Mucosa of stomach (tissue), 1 donor: ENCODE data around the gene CBLIF.
"Not testable (repeated sequence)": the region's sequence is repeated elsewhere in the genome, so short reads cannot be mapped to it uniquely, and the experiment has no call there.

ENCODE experiments used
- H3K27me3 ChIP-seq: one replicate; pipeline ENCODE4 v1.7.0; 2013; ENCODE audit warnings: mild to moderate bottlenecking, low read length; ENCODE audit not compliant: control insufficient read depth, insufficient read depth
- H3K36me3 ChIP-seq: one replicate; pipeline ENCODE4 v1.7.0; 2013; ENCODE audit warnings: low read length; ENCODE audit not compliant: control insufficient read depth, insufficient read depth
- H3K4me1 ChIP-seq: one replicate; pipeline ENCODE4 v1.7.0; 2013; ENCODE audit warnings: mild to moderate bottlenecking, low read length; ENCODE audit not compliant: control insufficient read depth, insufficient read depth
- H3K4me3 ChIP-seq: one replicate; pipeline ENCODE4 v1.7.0; 2013; ENCODE audit warnings: low read length
- H3K9ac ChIP-seq: one replicate; pipeline ENCODE4 v1.7.0; 2013; ENCODE audit warnings: mild to moderate bottlenecking, low read length, moderate library complexity
- H3K9me3 ChIP-seq: one replicate; pipeline ENCODE4 v1.7.0; 2013; ENCODE audit warnings: mild to moderate bottlenecking, low read length, moderate library complexity; ENCODE audit not compliant: control insufficient read depth
- donor health status: Pancreatic carcinoma.

The CBLIF gene

DNA sequence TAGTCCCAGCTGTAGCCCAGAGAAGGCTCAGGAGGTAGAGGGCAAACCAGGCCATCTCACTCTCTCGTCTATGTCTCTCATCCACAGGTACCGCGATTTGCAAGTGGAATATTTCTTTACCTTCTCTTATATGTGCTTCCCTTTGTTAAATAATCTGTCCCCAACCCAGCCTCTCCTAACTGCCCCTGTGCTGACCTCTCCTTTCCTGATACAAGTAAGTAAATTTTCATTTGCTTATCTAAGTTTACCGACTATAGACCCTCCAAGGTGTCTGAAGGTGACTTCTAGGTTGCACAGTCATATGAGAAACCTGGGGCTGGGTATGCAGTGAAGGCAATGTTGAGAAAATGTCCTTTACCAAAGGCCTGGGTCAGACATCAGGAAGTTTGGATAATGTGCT is at the start of gene CBLIF:
Gene CBLIF (minus strand): TSS at position 101 of the 400 bp plus-strand sequence. CDS start 46 bp downstream, at position 55.
- Histone ChIP-seq H3K4me3 (no peak within 1 kb of the TSS), H3K4me1 (peaks cover 29% of the 10 kb centered on the region), H3K9me3 (no peaks in the 10 kb centered on the region), H3K36me3 (no peaks in the 10 kb centered on the region), H3K9ac (no peak within 1 kb of the TSS), H3K27me3 (no peaks in the 10 kb centered on the region)

DNA sequence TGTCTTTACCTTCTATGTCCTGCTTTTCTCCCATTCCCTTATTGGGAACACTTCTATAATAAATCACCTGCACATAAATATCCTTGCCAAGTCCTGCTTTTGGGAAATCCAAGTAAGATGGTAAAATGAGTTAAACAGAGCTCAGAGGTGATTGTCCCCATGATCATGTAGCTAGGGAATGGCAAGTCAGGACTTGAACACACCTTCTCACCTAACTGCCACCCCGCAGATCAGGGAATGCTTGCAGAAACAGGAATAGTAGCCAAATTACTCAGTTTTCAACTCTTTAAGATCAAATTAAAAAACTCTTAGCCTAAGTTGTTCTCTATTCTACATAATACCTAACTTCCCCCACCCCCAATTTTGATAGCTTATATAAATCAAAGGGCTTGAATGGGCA is 49.3 kb upstream of the CBLIF start:
- no peaks in the 10 kb centered on the region for H3K9me3 ChIP-seq
- no peak overlapping the region for H3K4me3 ChIP-seq
- no peak overlapping the region for H3K9ac ChIP-seq
- H3K36me3 ChIP-seq, result no peaks in the 10 kb centered on the region
- no peaks in the 10 kb centered on the region for H3K27me3 ChIP-seq
- no peaks in the 10 kb centered on the region for H3K4me1 ChIP-seq

DNA sequence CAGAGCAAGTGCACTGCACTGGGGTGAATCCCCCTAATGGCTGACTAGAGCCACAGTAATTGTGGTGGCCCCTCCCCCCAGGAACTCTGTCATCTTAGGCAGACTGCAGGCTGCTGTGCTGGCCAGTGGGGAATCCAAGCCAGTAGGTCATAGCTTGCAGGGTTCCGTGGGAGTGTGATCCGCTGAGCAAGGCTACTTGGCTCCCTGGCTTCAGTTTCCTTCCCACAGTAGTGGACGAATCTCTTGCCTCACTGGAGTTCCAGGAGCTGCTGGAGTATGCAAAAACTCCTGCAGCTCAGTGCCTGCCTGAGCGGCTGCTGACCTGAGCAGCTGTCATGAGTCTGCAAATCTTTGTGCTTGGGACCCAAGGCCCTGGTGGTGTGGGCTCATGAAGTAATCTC is 46.5 kb upstream of the CBLIF start:
- Histone ChIP-seq H3K4me1 (no peaks in the 10 kb centered on the region), H3K9ac (no peak overlapping the region), H3K27me3 (no peaks in the 10 kb centered on the region), H3K4me3 (no peak overlapping the region), H3K36me3 (no peaks in the 10 kb centered on the region), H3K9me3 (no peaks in the 10 kb centered on the region)

DNA sequence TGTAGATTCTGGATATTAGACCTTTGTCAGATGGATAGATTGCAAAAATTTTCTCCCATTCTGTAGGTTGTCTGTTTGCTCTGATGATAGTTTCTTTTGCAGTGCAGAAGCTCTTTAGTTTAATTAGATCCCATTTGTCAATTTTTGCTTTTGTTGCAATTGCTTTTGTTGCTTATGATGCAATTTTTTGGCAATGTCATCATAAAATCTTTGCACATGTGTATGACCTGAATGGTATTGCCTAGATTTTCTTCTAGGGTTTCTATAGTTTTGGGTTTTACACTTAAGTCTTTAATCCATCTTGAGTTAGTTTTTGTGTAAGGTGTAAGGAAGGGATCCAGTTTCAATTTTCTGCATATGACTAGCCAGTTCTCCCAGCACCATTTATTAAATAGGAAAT is 41.9 kb upstream of the CBLIF start:
- not testable (repeated sequence) for H3K4me3 ChIP-seq, H3K27me3 ChIP-seq, H3K4me1 ChIP-seq, H3K9me3 ChIP-seq, H3K36me3 ChIP-seq, H3K9ac ChIP-seq

DNA sequence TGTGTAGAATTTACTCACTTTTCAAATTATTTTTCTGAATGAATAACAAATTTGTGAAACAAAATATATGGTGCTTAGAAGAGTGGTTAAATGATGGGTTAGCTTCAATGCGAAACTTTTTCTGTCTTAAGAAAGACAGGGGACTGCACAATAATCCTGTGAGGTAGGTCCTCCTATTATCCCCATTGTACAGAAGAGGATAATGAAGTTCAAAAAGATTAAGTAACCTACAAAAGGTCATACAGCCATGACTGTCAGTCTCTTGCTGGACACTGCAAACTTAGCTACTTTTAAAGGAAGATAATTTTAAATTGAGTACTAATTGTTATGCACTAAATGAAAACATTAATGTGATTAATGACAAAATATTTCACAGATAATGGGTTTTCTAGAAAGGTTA is 38.3 kb upstream of the CBLIF start:
- Histone ChIP-seq H3K4me1 (no peaks in the 10 kb centered on the region), H3K4me3 (no peak overlapping the region), H3K9me3 (no peaks in the 10 kb centered on the region), H3K27me3 (no peaks in the 10 kb centered on the region), H3K9ac (no peak overlapping the region), H3K36me3 (no peaks in the 10 kb centered on the region)

DNA sequence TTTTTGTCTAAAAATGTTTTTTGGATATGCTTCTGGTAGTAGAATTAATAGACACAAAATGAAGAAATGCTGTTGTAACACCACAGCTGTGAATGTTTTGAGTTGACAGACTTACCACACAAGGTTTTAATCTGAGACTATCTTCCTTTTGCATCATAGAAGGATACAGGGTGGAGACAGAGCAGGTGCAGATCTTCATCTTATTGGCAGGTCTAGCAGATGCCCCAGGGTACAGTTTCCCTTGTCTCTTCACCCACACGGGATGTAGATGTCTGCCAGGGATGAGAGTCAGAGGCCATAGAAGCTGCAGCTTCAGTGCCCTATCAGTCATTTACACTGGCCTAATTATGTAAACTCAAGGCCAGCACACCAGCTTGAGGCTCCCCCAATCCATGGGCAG is 34.3 kb upstream of the CBLIF start:
- Histone ChIP-seq H3K27me3 (no peaks in the 10 kb centered on the region), H3K4me1 (no peaks in the 10 kb centered on the region), H3K36me3 (no peaks in the 10 kb centered on the region), H3K9ac (no peak overlapping the region), H3K4me3 (no peak overlapping the region), H3K9me3 (no peaks in the 10 kb centered on the region)

DNA sequence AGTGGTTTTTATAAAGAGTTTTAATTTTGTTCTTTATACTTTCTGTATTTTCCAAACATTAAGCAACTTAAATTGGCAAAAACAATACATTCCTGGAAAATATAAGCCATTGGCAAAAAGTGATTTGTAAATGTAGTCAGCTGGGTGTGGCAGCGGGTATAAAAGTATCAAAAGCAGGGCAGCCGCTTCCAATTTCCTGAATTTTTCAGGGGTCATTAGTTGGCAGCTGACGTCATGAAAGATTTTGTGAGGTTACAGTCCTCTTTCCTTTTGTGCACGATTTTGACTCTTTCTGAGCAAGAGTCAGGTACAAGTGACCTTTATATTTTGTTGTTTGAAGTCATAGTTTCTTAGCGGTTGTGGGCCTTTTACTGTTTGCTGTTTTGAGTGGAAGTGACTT is 33.3 kb upstream of the CBLIF start, which contains the start of gene OOSP3:
Gene OOSP3 (plus strand): TSS at position 208 of the 400 bp plus-strand sequence. CDS start 27 bp downstream, at position 235.
- Histone ChIP-seq H3K4me1 (no peaks in the 10 kb centered on the region), H3K4me3 (no peak within 1 kb of the TSS), H3K36me3 (no peaks in the 10 kb centered on the region), H3K27me3 (no peaks in the 10 kb centered on the region), H3K9ac (no peak within 1 kb of the TSS), H3K9me3 (no peaks in the 10 kb centered on the region)

DNA sequence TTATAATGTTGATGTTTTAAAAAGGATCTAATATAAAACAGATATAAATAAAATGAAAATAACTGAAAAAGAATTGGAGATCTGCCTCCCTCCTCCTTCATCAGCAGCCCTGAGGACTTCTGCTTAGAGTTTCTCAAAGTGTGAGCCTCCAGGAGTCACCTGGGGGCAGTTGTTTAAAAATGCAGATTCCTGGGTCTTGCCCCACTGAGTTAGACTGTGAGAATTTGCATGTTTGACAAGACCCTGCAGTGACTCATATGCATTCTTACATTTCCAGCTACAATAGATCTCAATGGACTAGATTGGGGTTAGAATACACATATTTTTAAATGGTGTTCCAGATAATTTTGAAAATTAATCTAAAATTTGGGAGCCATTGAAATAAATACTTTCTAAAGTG is 32.5 kb upstream of the CBLIF start:
- Histone ChIP-seq H3K4me3 (no peak overlapping the region), H3K27me3 (no peaks in the 10 kb centered on the region), H3K9ac (no peak overlapping the region), H3K4me1 (no peaks in the 10 kb centered on the region), H3K36me3 (no peaks in the 10 kb centered on the region), H3K9me3 (no peaks in the 10 kb centered on the region)

DNA sequence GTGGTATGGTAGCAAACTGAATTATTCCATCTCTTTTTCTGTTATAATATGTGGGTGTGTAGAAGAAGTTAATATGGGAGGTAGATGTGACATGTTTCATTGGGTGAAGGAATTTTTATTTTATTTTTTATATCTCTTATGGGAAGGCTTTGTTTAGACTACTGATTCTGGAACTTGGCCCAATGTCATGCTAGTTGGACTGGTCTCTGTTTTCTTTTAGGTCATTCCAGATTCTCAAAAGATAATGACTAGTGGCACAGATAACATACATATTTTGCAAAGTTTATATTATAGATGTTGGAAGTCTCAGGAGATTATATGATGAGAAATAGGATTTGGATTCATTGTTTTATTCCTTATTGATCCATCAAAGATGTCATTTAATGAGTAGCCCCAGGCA is 32.0 kb upstream of the CBLIF start:
- Histone ChIP-seq H3K9me3 (no peaks in the 10 kb centered on the region), H3K4me1 (no peaks in the 10 kb centered on the region), H3K27me3 (no peaks in the 10 kb centered on the region), H3K36me3 (no peaks in the 10 kb centered on the region), H3K9ac (no peak overlapping the region), H3K4me3 (no peak overlapping the region)

DNA sequence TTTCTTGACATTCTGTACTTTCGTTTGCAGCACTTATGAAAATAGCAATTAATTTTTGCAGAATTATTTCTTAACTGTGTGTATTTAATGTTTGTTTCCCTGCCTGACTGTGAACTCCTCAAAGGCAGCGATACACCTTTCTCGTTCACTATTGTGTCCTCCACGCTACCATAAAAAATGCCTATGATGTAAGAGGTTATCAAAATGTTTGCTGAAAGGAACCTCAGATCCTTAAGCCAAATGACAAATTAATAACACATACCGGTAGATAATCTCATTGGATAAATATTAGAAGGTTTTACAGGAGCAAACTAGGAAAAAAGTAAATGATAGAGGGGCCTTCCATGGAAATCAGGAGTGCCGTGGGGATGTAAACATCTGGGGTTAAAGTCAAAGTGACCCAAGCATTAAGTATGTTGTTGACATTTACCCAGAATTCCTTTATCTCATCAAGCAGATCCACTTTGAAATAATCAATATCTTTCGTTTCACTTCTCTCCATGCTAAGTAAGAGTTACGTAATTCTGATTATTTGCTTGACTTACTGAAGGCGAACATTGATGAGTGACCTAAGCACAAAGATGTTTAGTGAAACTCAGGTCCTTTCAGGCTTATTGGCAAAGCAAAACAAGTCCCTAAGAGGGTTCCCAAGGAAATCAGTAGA is 30.7 kb upstream of the CBLIF start:
- Histone ChIP-seq H3K9me3 (no peaks in the 10 kb centered on the region), H3K27me3 (no peaks in the 10 kb centered on the region), H3K4me3 (no peak overlapping the region), H3K4me1 (no peaks in the 10 kb centered on the region), H3K9ac (no peak overlapping the region), H3K36me3 (no peaks in the 10 kb centered on the region)

DNA sequence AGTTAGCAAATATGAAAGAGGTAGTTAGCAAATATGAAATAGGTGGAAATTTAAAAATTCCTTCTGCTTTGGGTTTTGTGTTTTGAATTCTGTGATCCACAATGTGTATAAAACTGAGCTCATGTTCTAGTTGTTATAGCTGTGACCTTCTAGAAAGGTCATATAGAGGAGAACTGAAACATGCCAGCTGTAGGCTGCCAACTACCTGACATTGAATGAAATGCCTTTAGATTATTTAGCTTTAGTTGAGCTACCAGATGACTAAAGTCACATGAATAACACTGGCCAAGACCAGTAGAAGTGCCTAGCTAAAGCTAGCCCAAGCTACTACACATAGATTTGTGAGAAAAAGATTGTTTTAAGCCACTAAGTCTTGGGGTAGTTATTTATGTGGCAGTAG is 26.8 kb upstream of the CBLIF start:
- H3K36me3 ChIP-seq, result no peaks in the 10 kb centered on the region
- no peaks in the 10 kb centered on the region for H3K27me3 ChIP-seq
- no peaks in the 10 kb centered on the region for H3K4me1 ChIP-seq
- no peak overlapping the region for H3K9ac ChIP-seq
- no peak overlapping the region for H3K4me3 ChIP-seq
- no peaks in the 10 kb centered on the region for H3K9me3 ChIP-seq

DNA sequence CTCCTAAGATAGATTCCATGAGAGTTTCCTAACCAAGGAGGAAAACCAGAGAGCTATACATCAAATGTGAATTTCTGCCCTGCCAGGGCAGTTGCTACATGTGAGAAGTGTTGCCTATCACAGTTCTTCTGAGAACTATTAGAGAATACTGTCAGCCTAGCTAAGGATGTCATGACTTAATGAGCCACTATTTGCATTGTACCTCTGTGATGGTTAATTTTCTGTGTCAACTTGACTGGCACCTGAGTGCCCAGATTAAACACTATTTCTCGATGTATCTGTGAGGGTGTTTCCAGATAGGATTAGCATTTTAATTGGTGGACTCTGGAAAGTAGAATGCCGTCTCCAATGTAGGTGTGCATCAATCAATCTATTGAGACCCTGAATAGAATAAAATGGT is 22.6 kb upstream of the CBLIF start:
- Histone ChIP-seq H3K9me3 (no peaks in the 10 kb centered on the region), H3K27me3 (no peaks in the 10 kb centered on the region), H3K4me3 (no peak overlapping the region), H3K9ac (no peak overlapping the region), H3K4me1 (no peaks in the 10 kb centered on the region), H3K36me3 (no peaks in the 10 kb centered on the region)

DNA sequence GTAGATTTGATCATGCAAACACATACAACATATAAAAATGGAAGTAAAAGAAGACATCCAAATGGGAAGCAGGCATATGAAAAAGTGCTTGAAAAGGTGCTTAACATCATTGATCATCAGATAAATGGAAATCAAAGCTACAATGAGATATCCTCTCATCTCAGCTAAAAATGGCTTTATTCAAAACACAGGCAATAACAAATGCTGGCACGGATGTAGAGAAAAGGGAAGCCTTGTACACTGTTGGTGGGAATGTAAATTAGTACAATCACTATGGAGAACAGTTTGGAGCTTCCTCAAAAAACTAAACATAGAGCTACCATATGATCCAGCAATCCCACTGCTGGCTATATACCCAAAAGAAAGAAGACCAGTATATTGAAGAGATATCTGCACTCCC is 21.5 kb upstream of the CBLIF start:
- Histone ChIP-seq H3K27me3 (no peaks in the 10 kb centered on the region), H3K4me1 (no peaks in the 10 kb centered on the region), H3K36me3 (no peaks in the 10 kb centered on the region), H3K4me3 (no peak overlapping the region), H3K9ac (no peak overlapping the region), H3K9me3 (no peaks in the 10 kb centered on the region)
